Measurements from ENCODE around the gene CCS. TPM values are rescaled to one million over a fixed set of nuclear protein-coding genes. Genes with fewer than 3 reads are reported as not detected.
"Not testable (repeated sequence)": the region's sequence is repeated elsewhere in the genome, so short reads cannot be mapped to it uniquely, and the experiment has no call there.

The CCS gene
- total RNA-seq, 1 donor, result 35.8 TPM

DNA sequence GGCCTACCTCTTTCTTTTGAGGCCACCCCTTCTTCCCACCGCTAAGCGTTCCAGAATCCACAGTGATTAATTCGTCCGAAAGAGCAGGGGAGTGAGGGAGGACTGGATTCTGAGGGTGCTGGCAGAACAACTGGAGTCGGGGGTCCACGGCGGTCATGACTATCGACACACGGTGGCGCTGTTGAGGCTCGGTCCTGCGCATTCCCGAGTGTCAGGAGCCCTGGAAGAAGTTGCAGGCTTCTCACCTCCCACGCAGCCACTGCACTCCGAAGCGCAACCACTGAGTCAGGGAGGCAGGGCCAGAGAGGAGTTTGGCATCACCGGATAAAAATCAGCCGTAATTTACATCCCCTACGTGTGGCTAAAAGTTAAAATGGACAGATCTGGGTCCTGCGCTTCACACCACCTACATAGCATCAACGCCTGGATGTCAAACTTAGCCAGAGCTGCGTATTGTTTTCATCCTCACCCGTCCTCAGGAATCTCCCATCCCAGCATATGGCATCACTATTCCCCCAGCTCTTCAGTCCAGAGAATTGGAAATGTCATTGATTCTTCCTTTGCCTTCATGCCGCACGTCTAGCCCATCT is 13.9 kb upstream of the CCS start:
- TF ChIP-seq CTCF (IDR thresholded peaks at IDR 0.05; ENCODE audit: extremely low read depth, low read depth, low read length), result peak; percentile 84
- Histone ChIP-seq H3K79me2 (ENCODE audit: insufficient read depth, low read length) (no peaks in the 10 kb centered on the region), H3K27me3 (ENCODE audit: insufficient read depth, low read length) (no peaks in the 10 kb centered on the region), H3K4me3 (ENCODE audit: insufficient read depth, low read length) (peak overlapping the region; percentile 42), H3K9me3 (ENCODE audit: low read depth, low read length) (no peaks in the 10 kb centered on the region), H3K4me1 (ENCODE audit: insufficient read depth, low read length) (peaks cover 9% of the 10 kb centered on the region), H2AFZ (ENCODE audit: low read length) (peak overlapping the region; percentile 86), H3K27ac (ENCODE audit: low read depth, low read length) (no peak overlapping the region), H4K20me1 (ENCODE audit: insufficient read depth, low read length) (no peaks in the 10 kb centered on the region), H3K36me3 (ENCODE audit: insufficient read depth, low read length) (no peaks in the 10 kb centered on the region), H3K4me2 (ENCODE audit: insufficient read depth, low read length) (peak overlapping the region; percentile 84)
- peak; percentile 99 for DNase-seq (ENCODE audit: insufficient read length, low spot score, missing footprints)

DNA sequence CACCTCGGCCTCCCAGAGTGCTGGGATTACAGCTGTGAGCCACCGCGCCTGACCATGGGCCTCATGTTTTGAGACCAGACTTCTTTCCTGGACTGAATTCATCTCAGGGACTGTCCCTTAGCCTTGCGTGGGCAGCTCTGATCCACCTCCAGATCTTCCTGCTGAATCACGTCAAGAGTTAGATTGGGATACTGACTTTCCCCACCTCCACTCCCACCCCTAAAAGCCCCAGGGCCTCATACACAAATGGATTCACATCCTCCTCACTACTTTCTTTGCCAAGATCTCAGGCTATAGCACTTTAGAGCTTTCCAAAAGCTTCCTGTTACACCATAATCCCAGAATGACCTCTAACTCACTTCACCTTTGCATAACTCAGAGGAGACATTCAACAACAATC is 12.2 kb upstream of the CCS start:
- no peaks in the 10 kb centered on the region for H3K36me3 ChIP-seq (ENCODE audit: insufficient read depth, low read length)
- H2AFZ ChIP-seq (ENCODE audit: low read length), result no peak overlapping the region
- no peak overlapping the region for H3K4me2 ChIP-seq (ENCODE audit: insufficient read depth, low read length)
- no peak overlapping the region for H3K27ac ChIP-seq (ENCODE audit: low read depth, low read length)
- no peak for TF ChIP-seq CTCF (IDR thresholded peaks at IDR 0.05; ENCODE audit: extremely low read depth, low read depth, low read length)
- DNase-seq (ENCODE audit: insufficient read length, low spot score, missing footprints), result peak; percentile 81
- H3K27me3 ChIP-seq (ENCODE audit: insufficient read depth, low read length), result no peaks in the 10 kb centered on the region
- H4K20me1 ChIP-seq (ENCODE audit: insufficient read depth, low read length), result no peaks in the 10 kb centered on the region
- H3K4me3 ChIP-seq (ENCODE audit: insufficient read depth, low read length), result no peak overlapping the region
- peaks cover 9% of the 10 kb centered on the region for H3K4me1 ChIP-seq (ENCODE audit: insufficient read depth, low read length)
- H3K9me3 ChIP-seq (ENCODE audit: low read depth, low read length), result no peaks in the 10 kb centered on the region
- no peaks in the 10 kb centered on the region for H3K79me2 ChIP-seq (ENCODE audit: insufficient read depth, low read length)

DNA sequence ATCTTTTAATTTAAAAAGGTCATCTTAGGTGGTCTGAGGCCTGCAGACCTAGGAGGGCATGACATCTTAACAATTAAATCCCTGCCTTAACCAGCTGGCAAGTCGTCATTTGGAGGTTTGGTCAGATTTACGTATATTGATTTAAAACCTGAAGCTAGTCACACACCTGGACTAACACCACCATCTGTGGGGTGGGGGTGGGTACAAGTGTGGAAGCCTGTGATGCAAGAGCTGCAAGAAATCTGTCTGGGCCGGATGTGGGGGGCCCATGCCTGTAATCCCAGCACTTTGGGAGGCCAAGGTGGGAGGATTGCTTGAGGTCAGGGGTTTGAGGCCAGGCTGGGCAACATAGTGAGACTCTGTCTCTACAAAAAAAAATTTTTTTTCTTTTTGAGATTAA is 11.7 kb upstream of the CCS start:
- H3K9me3 ChIP-seq (ENCODE audit: low read depth, low read length), result no peaks in the 10 kb centered on the region
- TF ChIP-seq CTCF (IDR thresholded peaks at IDR 0.05; ENCODE audit: extremely low read depth, low read depth, low read length), result no peak
- H3K4me2 ChIP-seq (ENCODE audit: insufficient read depth, low read length), result no peak overlapping the region

DNA sequence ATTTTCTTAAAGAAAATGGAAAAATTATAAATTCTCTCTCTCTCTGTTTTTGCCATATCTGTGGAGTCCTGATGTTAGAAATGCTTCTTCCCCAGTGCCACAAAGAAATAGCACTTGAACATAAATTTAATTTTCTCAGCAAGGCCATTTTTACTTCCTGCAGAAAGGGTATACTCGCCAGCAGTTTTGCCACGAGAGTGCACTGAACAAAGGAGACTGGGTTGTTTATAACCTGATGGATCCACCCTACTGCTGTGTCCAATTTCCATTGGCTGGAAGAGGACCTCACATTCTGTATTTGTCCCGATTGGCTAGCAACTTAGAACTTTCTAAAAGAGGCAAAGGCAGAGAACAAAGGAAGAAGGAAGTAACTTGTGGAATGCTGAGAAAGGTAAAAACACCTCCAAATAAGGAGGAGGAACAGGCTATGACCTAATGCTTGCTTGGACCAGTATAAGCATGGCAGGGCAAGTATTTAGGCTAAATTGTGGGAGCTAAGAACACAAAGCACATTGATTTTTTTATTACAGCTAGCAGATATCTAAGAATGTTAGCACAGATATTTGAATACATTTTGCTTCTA is 10.3 kb upstream of the CCS start:
- not testable (repeated sequence) for H3K4me1 ChIP-seq (ENCODE audit: insufficient read depth, low read length); DNase-seq (ENCODE audit: insufficient read length, low spot score, missing footprints); H3K4me3 ChIP-seq (ENCODE audit: insufficient read depth, low read length); H3K27me3 ChIP-seq (ENCODE audit: insufficient read depth, low read length); H3K36me3 ChIP-seq (ENCODE audit: insufficient read depth, low read length); H3K79me2 ChIP-seq (ENCODE audit: insufficient read depth, low read length); H2AFZ ChIP-seq (ENCODE audit: low read length); H3K4me2 ChIP-seq (ENCODE audit: insufficient read depth, low read length); H4K20me1 ChIP-seq (ENCODE audit: insufficient read depth, low read length); H3K27ac ChIP-seq (ENCODE audit: low read depth, low read length); H3K9me3 ChIP-seq (ENCODE audit: low read depth, low read length)

More for the DNA sequence above, 11.7 kb upstream of the CCS start:
- H3K4me1 ChIP-seq (ENCODE audit: insufficient read depth, low read length), result peaks cover 9% of the 10 kb centered on the region
- no peak overlapping the region for H2AFZ ChIP-seq (ENCODE audit: low read length)
- peak; percentile 8 for DNase-seq (ENCODE audit: insufficient read length, low spot score, missing footprints)
- no peaks in the 10 kb centered on the region for H3K79me2 ChIP-seq (ENCODE audit: insufficient read depth, low read length)
- H4K20me1 ChIP-seq (ENCODE audit: insufficient read depth, low read length), result no peaks in the 10 kb centered on the region
- no peaks in the 10 kb centered on the region for H3K27me3 ChIP-seq (ENCODE audit: insufficient read depth, low read length)
- no peak overlapping the region for H3K4me3 ChIP-seq (ENCODE audit: insufficient read depth, low read length)
- no peak overlapping the region for H3K27ac ChIP-seq (ENCODE audit: low read depth, low read length)
- no peaks in the 10 kb centered on the region for H3K36me3 ChIP-seq (ENCODE audit: insufficient read depth, low read length)

GRCh38 chr11:66585447-66585846 is 7.5 kb upstream of the CCS start:
- H3K79me2 ChIP-seq (ENCODE audit: insufficient read depth, low read length); H4K20me1 ChIP-seq (ENCODE audit: insufficient read depth, low read length); H3K4me3 ChIP-seq (ENCODE audit: insufficient read depth, low read length); H3K27ac ChIP-seq (ENCODE audit: low read depth, low read length); H3K36me3 ChIP-seq (ENCODE audit: insufficient read depth, low read length); H2AFZ ChIP-seq (ENCODE audit: low read length); H3K4me2 ChIP-seq (ENCODE audit: insufficient read depth, low read length); DNase-seq (ENCODE audit: insufficient read length, low spot score, missing footprints); H3K4me1 ChIP-seq (ENCODE audit: insufficient read depth, low read length); H3K9me3 ChIP-seq (ENCODE audit: low read depth, low read length); H3K27me3 ChIP-seq (ENCODE audit: insufficient read depth, low read length): not testable (repeated sequence)

Data from osteoblast (primary cell).